HEK293T (cell line): ENCODE measurements around the gene DNASE1L1.

ENCODE experiments used
- CTCF ChIA-PET: fragments of 350-600 bp; formaldehyde crosslinking; extraction: SDS; loops from one replicate; lab custom pipeline; 2021; ENCODE audit warnings: antibody characterized with exemption, inconsistent platforms; lab: Yijun Ruan, JAX
- POLR2A ChIA-PET: fragments of 350-600 bp; formaldehyde crosslinking; extraction: SDS; loops from one replicate; lab custom pipeline; 2020; ENCODE audit warnings: antibody characterized with exemption, inconsistent platforms; lab: Yijun Ruan, JAX
- DNase-seq: peaks from one replicate; pipeline ENCODE4 v3.0.0; 2012; ENCODE audit warnings: mixed read lengths; ENCODE audit errors: extremely low spot score
- ARNT ChIP-seq: fragments of 450-650 bp; IDR thresholded peaks from 2 replicates; pipeline ENCODE4 v1.6.1; 2017; ENCODE audit warnings: mild to moderate bottlenecking
- BHLHE40 ChIP-seq: fragments of 450-650 bp; IDR thresholded peaks from 2 replicates; pipeline ENCODE4 v1.6.1; 2016; ENCODE audit warnings: mild to moderate bottlenecking, moderate library complexity, borderline replicate concordance
- CTBP1 ChIP-seq: fragments of 450-650 bp; IDR thresholded peaks from 2 replicates; pipeline ENCODE4 v1.6.1; 2016; ENCODE audit warnings: borderline replicate concordance
- ELF4 ChIP-seq: fragments of 450-650 bp; IDR thresholded peaks from 2 replicates; pipeline ENCODE4 v1.6.1; 2017; ENCODE audit warnings: antibody characterized with exemption
- FOXA1 ChIP-seq: fragments of 450-650 bp; IDR thresholded peaks from 2 replicates; pipeline ENCODE4 v1.6.1; 2016; ENCODE audit warnings: mild to moderate bottlenecking
- FOXK2 ChIP-seq: fragments of 450-650 bp; IDR thresholded peaks from 2 replicates; pipeline ENCODE4 v1.6.1; 2016; ENCODE audit warnings: mild to moderate bottlenecking
- FOXM1 ChIP-seq: fragments of 450-650 bp; IDR thresholded peaks from 2 replicates; pipeline ENCODE4 v1.6.1; 2017; ENCODE audit warnings: mild to moderate bottlenecking, borderline replicate concordance
- HDGF ChIP-seq: fragments of 450-650 bp; IDR thresholded peaks from 2 replicates; pipeline ENCODE4 v1.6.1; 2017; ENCODE audit warnings: antibody characterized with exemption, borderline replicate concordance
- L3MBTL2 ChIP-seq: fragments of 450-650 bp; conservative IDR thresholded peaks from 2 replicates; pipeline ENCODE4 v1.6.1; 2016; ENCODE audit warnings: mild to moderate bottlenecking
- LEF1 ChIP-seq: fragments of 450-650 bp; IDR thresholded peaks from 2 replicates; pipeline ENCODE4 v1.6.1; 2017; ENCODE audit warnings: mild to moderate bottlenecking, borderline replicate concordance
- NFRKB ChIP-seq: fragments of 450-650 bp; IDR thresholded peaks from 2 replicates; pipeline ENCODE4 v1.6.1; 2016; ENCODE audit warnings: mild to moderate bottlenecking, moderate library complexity
- PKNOX1 ChIP-seq: fragments of 450-650 bp; IDR thresholded peaks from 2 replicates; pipeline ENCODE4 v1.6.1; 2016
- SP1 ChIP-seq: fragments of 450-650 bp; IDR thresholded peaks from 2 replicates; pipeline ENCODE4 v1.6.1; 2017
- SUZ12 ChIP-seq: fragments of 450-650 bp; IDR thresholded peaks from 2 replicates; pipeline ENCODE4 v1.6.1; 2016; ENCODE audit warnings: mild to moderate bottlenecking
- TARDBP ChIP-seq: fragments of 450-650 bp; IDR thresholded peaks from 2 replicates; pipeline ENCODE4 v1.6.1; 2016
- ZNF384 ChIP-seq: fragments of 450-650 bp; IDR thresholded peaks from 2 replicates; pipeline ENCODE4 v1.6.1; 2016

Gene DNASE1L1

DNA sequence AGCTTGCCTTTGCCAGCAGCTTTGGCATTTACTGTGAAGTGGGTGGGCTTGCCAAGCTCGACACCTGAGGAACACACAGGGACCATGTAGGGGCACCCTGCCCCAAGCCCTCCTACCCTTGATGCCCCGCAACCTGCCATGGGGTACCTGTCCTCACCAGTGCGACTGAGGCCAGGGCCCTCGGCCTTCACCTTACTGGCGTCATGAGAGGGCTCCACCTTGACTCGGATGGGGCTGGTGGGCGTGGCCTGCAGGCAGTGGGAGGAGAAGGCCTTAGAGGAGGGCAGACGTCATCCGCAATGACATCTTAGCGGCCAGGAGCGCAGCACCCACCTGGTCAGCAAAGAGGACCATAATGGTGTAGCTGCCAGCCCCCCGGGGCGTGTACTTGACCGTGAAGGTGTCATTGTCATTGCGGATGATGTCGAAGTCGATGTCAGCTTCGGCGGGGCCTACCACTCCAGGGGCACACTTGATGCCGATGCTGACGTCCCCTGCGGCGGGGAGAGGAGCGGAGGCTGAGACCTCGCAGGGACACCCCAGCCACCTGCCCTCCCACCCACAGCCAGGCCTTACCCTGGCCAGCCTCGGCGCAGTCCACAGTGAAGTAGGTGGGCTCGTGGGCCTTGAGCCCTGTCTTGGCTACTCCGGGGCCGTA lies 46.8 kb downstream of the DNASE1L1 start:
- no peak for DNase-seq
- ChIA-PET CTCF (interaction anchor here (1.5 kb wide), 1 partner anchor 44 kb away, joined by 3 read pairs; no protein-coding TSS in a partner anchor), POLR2A (interaction anchor here (0.5 to 1.5 kb wide), 2 partner anchors 35 to 183 kb away, joined by 3 read pairs; no protein-coding TSS in a partner anchor)
- no peak for TF ChIP-seq ZNF384
- no peak for TF ChIP-seq TARDBP

DNA sequence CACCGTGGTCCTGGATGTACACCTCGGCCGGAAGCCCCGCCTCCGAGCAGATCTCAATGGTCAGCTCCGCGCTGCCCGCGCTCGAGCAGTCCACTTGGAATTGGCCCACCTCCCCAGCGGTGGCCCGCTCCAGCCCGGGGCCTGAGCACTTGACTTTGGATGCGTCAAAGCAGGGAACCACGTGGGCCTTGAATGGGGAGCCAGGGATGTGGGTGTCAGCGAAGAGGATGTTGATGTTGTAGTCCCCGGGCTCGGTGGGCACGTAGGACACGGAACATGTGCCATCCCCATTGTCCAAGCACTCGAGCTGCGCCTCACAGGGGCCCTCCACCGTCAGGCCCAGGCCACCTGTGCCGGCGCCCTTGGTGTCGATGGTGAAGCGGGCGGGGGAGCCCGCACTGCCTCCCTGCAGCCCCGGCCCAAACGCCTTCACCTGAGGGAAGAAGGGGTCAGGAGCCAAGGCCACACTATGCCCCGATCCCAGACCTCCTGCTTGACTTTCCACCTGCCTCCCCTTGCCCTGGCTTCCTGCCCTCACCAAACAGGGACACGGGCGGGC lies 48.8 kb downstream of the DNASE1L1 start:
- CTCF ChIA-PET = no interaction called here
- TF ChIP-seq SP1 = no peak
- POLR2A ChIA-PET = no interaction called here

GRCh38 chrX:154359362-154360154 lies 49.5 kb downstream of the DNASE1L1 start:
- ChIA-PET POLR2A (no interaction called here), CTCF (no interaction called here)
- TF ChIP-seq SP1 = no peak
- no peak for TF ChIP-seq ELF4
- TF ChIP-seq FOXK2 = no peak

More for the DNA sequence above, 48.8 kb downstream of the DNASE1L1 start:
- DNase-seq = no peak

DNA sequence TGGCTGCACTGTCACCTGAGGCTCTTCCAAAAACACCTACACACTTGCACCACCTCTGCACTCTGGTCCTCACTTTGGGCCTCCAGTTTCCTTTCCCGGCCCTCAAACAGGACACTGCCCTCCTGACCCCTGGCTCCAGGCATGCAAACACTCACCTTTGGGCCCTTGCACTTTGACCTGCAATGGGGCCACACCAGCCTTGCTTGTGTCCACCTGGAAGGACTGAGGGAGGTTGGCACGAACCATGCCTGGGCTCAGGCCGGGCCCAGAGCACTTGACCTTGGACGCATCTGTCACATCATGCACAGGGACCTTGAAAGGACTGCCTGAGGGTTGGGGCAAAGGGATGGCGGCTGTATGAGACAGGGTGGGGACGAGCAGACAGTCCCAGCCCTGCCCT lies 50.2 kb downstream of the DNASE1L1 start:
- no peak for TF ChIP-seq L3MBTL2
- no peak for TF ChIP-seq FOXM1
- TF ChIP-seq LEF1 = no peak
- no peak for TF ChIP-seq FOXA1
- DNase-seq = no peak
- POLR2A ChIA-PET = no interaction called here
- CTCF ChIA-PET = no interaction called here

More at GRCh38 chrX:154359362-154360154, 49.5 kb downstream of the DNASE1L1 start:
- no peak for DNase-seq

DNA sequence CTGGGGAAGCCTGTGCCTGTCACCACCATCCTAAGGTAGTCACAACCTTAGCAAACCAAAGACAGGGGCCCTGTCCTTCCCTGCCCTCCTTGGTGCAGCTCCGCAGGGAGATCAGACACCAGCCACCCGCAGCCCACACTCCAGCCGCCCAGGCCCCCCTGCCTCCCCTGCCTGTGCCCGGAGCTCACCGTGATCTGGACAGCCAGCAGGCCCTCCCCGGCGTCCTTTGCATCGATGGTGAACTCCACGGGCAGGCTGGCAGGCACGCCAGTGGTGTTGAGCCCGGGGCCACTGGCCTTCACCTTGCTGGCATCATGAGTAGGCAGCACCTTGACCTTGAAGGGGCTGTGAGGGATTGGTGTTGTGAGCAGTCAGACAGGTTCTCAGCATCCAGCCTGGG lies 51.0 kb downstream of the DNASE1L1 start:
- CTCF ChIA-PET = no interaction called here
- POLR2A ChIA-PET = no interaction called here
- DNase-seq = no peak
- TF ChIP-seq ELF4 (no peak), SUZ12 (no peak), FOXK2 (no peak)

- TF ChIP-seq NFRKB (no peak), L3MBTL2 (no peak), TARDBP (no peak), FOXK2 (no peak), SP1 (no peak), PKNOX1 (no peak), ELF4 (no peak), ZNF384 (no peak), ARNT (no peak), FOXA1 (no peak), SUZ12 (no peak), FOXM1 (no peak), BHLHE40 (no peak), HDGF (no peak), CTBP1 (no peak), LEF1 (no peak)
- ChIA-PET POLR2A (no interaction called here), CTCF (no interaction called here)
- no peak for DNase-seq
These were observed 51.8 kb downstream of the DNASE1L1 start for GRCh38 chrX:154357205-154357604.

GRCh38 chrX:154356596-154356995 lies 52.5 kb downstream of the DNASE1L1 start:
- DNase-seq = no peak
- ChIA-PET POLR2A (no interaction called here), CTCF (no interaction called here)
- TF ChIP-seq HDGF (no peak), NFRKB (no peak), SP1 (no peak), PKNOX1 (no peak), CTBP1 (no peak), TARDBP (no peak), ARNT (no peak), BHLHE40 (no peak), LEF1 (no peak), L3MBTL2 (no peak), SUZ12 (no peak), FOXM1 (no peak), ZNF384 (no peak)

- TF ChIP-seq NFRKB (no peak), FOXM1 (no peak), ARNT (no peak), BHLHE40 (no peak), LEF1 (no peak), L3MBTL2 (no peak), SUZ12 (no peak), FOXA1 (no peak)
- no peak for DNase-seq
- CTCF ChIA-PET = no interaction called here
- POLR2A ChIA-PET = no interaction called here
These were observed 53.3 kb downstream of the DNASE1L1 start for GRCh38 chrX:154355776-154356140.
